BJ (cell line): ENCODE data around the gene WASF2. TPM values are rescaled to one million over a fixed set of nuclear protein-coding genes. Genes with fewer than 3 reads are reported as not detected.

Source experiments
- CTCF ChIA-PET: fragments of 350-600 bp; formaldehyde crosslinking; extraction: SDS; loops from one replicate; lab custom pipeline; 2021; ENCODE audit warnings: antibody characterized with exemption, inconsistent platforms; lab: Yijun Ruan, JAX
- POLR2A ChIA-PET: fragments of 300-600 bp; sonication (Branson Sonifier 250); formaldehyde crosslinking; extraction: SDS; loops from one replicate; lab custom pipeline; 2021; ENCODE audit warnings: antibody characterized with exemption; lab: Charles Lee
- DNase-seq: peaks from one replicate; pipeline ENCODE4 v3.0.0-alpha.2; 2011; ENCODE audit warnings: low read depth
- H3K27me3 ChIP-seq: 2 replicates; pipeline ENCODE4 v1.6.0; 2011; ENCODE audit warnings: low read length; ENCODE audit not compliant: control insufficient read depth, insufficient read depth
- H3K36me3 ChIP-seq: 2 replicates; pipeline ENCODE4 v1.5.1; 2011; ENCODE audit warnings: low read length; ENCODE audit not compliant: control insufficient read depth, insufficient read depth
- H3K4me3 ChIP-seq: 2 replicates; pipeline ENCODE4 v1.5.1; 2011; ENCODE audit warnings: low read depth, mild to moderate bottlenecking, control low read depth, low read length
- polyA plus RNA-seq: library from polyadenylated mRNA; depleted of rRNA; stranded (reverse); fragments of >200 nt; gene quantifications from 2 replicates; pipeline ENCODE4 v1.2.3, GENCODE V29; 2011
- TF ChIP-seq, protein P1 (sequence below): IDR thresholded peaks from 2 replicates; pipeline ENCODE4 v1.5.1; 2011; ENCODE audit warnings: low read depth, mild to moderate bottlenecking, control low read depth, inconsistent platforms, low read length, moderate library complexity; ENCODE audit not compliant: insufficient read depth

Gene WASF2
- polyA plus RNA-seq, 1 experiment = 56.5 TPM

DNA sequence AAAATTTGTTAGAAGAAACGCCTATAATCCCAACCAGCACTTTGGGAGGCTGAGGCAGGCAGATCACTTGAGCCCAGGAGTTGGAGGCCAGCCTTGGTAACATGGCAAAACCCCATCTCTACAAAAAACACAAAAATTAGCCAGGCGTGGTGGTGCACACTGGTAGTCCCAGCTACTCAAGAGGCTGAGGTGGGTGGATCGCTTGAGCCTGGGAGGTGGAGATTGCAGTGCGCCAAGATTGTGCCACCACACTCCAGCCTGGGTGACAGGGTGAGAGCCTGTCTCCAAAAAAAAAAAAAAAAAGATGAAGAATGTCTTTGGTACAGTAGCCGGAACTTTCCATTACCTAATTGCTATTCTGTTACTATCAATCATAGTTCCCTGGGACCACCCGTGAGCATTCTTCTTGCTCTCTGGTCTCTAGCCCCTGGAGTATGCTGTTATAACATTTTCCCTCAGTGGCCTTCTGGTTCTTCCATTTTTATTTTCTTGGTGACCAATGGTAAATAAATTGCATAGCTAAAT, 43.4 kb downstream of the WASF2 start:
- CTCF ChIA-PET = interaction anchor here (1.1 to 1.8 kb wide), 2 partner anchors 8 to 17 kb away, joined by 4 to 5 read pairs; no protein-coding TSS in a partner anchor
- POLR2A ChIA-PET = no interaction called here
- Histone ChIP-seq H3K27me3 (no peaks in the 10 kb centered on the region), H3K4me3 (no peak overlapping the region), H3K36me3 (no peaks in the 10 kb centered on the region)
- DNase-seq = no peak
- TF ChIP-seq, protein P1, sequence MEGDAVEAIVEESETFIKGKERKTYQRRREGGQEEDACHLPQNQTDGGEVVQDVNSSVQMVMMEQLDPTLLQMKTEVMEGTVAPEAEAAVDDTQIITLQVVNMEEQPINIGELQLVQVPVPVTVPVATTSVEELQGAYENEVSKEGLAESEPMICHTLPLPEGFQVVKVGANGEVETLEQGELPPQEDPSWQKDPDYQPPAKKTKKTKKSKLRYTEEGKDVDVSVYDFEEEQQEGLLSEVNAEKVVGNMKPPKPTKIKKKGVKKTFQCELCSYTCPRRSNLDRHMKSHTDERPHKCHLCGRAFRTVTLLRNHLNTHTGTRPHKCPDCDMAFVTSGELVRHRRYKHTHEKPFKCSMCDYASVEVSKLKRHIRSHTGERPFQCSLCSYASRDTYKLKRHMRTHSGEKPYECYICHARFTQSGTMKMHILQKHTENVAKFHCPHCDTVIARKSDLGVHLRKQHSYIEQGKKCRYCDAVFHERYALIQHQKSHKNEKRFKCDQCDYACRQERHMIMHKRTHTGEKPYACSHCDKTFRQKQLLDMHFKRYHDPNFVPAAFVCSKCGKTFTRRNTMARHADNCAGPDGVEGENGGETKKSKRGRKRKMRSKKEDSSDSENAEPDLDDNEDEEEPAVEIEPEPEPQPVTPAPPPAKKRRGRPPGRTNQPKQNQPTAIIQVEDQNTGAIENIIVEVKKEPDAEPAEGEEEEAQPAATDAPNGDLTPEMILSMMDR = no peak

DNA sequence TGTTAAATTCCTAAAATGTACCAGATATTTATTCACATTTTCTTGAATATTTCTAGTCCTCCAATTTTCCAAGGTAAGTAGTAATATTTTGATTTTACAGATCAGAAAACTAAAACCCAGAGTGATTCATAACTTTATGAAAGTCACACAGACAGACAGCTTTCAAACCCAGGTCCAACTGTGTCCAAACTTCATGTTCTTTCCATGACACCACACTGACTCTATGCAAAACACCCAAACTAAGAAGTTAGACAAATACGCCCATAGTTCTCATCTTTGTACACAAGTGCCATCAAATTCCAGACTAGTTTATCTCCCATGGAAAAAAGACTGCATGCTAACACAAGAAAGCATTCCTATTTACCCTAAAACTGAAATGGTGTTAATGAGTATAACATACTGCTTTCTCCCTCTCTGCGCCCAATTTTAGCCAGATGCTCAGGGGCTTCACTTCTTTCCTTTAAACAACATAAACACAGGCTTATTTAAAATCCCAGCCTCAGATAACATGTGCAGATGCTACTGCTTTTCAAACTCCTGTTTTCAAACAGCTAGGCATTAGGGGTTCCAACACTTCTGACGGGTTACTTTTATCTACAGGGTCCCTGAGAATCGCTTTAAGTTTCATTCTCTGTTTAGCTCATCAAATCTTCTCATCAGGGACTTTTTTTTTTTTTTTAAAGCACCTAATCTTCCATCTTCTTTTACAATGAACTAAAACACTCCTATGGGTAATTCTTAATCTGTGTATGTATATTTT, 44.6 kb downstream of the WASF2 start:
- TF ChIP-seq, protein P1 = no peak
- POLR2A ChIA-PET = no interaction called here
- no peaks in the 10 kb centered on the region for H3K27me3 ChIP-seq
- CTCF ChIA-PET = interaction anchor here (1.0 to 1.8 kb wide), 2 partner anchors 19 to 209 kb away, joined by 3 to 4 read pairs; no protein-coding TSS in a partner anchor
- H3K4me3 ChIP-seq = no peak overlapping the region
- H3K36me3 ChIP-seq = no peaks in the 10 kb centered on the region
- DNase-seq = no peak

DNA sequence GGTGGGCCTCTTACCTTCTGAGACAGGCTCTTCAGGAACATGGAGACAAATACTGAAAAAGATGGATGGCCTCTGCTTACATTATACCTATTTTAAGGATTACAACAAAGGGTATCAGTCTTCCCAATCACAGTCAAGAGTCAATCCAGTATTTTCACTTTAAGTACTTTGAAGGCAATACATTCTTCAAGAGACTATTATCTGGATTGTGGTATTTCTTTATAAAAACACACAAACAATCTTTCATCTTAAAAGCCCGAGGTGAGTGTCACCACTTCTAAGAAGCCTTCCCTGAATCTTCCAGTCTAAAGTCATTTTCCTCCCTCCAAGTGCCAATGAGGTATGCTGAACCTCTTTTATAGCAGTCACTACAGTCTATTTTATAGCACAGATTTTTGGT, 45.3 kb downstream of the WASF2 start:
- no peaks in the 10 kb centered on the region for H3K36me3 ChIP-seq
- no peak overlapping the region for H3K4me3 ChIP-seq
- ChIA-PET POLR2A (interaction anchor here (0.5 kb wide), 1 partner anchor 37 kb away, joined by 5 read pairs; no protein-coding TSS in a partner anchor), CTCF (interaction anchor here (1.0 to 1.8 kb wide), 4 partner anchors 13 to 45 kb away, joined by 3 to 5 read pairs (median 4); partner anchors contain the start of gene WASF2)
- DNase-seq = no peak
- TF ChIP-seq, protein P1 = no peak
- H3K27me3 ChIP-seq = no peaks in the 10 kb centered on the region

DNA sequence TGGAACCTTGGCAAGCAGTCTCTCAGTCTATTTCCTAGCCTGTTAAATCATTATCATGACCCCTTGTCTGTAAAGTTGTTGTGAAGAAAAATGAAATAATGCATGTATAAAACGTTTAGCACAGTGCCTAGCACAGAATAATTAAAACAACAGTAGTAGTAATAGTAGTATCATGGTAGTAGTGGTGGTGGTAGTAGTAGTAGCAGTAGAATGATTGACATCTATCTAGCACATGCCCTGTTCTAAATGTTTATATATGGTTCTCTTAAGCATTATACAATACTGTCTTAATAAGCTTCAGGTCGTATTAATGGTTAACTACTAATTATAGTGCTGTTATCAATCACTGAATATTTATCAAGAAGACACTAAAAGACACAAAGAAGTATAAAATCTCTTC, 50.8 kb downstream of the WASF2 start:
- H3K27me3 ChIP-seq = no peaks in the 10 kb centered on the region
- TF ChIP-seq, protein P1 = no peak
- no peak overlapping the region for H3K4me3 ChIP-seq
- H3K36me3 ChIP-seq = no peaks in the 10 kb centered on the region
- DNase-seq = no peak
- ChIA-PET CTCF (interaction anchor here (0.8 to 1.3 kb wide), 3 partner anchors 8 to 23 kb away, joined by 3 to 5 read pairs (median 3); no protein-coding TSS in a partner anchor), POLR2A (interaction anchor here (0.6 kb wide), 1 partner anchor 651 kb away, joined by 3 read pairs; the partner anchor contains the start of gene PIGV)

DNA sequence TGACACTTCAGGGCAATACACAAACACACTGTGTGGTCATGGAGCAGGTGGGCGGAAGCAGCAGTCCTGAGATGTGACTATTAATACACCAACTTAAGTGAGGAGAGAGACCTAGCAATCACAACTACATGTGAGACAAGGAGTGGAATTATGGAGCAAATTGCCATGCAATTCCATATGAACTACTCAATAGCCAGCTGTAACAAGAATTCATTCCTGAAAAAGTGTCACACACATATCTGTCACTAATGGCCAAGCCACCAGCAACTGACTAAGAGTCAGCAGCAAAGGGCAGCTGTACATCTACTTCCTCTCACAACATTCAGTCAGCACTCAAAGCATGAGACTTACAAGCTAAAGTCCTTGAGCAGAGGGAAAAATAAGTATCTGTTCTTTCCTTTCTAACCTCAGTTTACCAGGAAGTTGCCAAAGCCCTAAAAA, 51.3 kb downstream of the WASF2 start:
- DNase-seq = no peak
- TF ChIP-seq, protein P1 = no peak
- no peaks in the 10 kb centered on the region for H3K36me3 ChIP-seq
- H3K27me3 ChIP-seq = no peaks in the 10 kb centered on the region
- CTCF ChIA-PET = interaction anchor here (0.6 to 1.3 kb wide), 3 partner anchors 8 to 23 kb away, joined by 3 to 5 read pairs (median 3); no protein-coding TSS in a partner anchor
- no peak overlapping the region for H3K4me3 ChIP-seq
- POLR2A ChIA-PET = interaction anchor here (0.6 kb wide), 1 partner anchor 651 kb away, joined by 3 read pairs; the partner anchor contains the start of gene PIGV
